Stromal cell of bone marrow (primary cell): Measurements from ENCODE around the gene MT1F.
A peak's percentile ranks its signal among the peaks of the same experiment; 100 is the strongest.
"Not testable (repeated sequence)": the region's sequence is repeated elsewhere in the genome, so short reads cannot be mapped to it uniquely, and the experiment has no call there.

Experiments
- DNase-seq: peaks from one replicate; pipeline ENCODE4 v3.0.0-alpha.2; 2012; ENCODE audit warnings: low read depth

MT1F gene

DNA sequence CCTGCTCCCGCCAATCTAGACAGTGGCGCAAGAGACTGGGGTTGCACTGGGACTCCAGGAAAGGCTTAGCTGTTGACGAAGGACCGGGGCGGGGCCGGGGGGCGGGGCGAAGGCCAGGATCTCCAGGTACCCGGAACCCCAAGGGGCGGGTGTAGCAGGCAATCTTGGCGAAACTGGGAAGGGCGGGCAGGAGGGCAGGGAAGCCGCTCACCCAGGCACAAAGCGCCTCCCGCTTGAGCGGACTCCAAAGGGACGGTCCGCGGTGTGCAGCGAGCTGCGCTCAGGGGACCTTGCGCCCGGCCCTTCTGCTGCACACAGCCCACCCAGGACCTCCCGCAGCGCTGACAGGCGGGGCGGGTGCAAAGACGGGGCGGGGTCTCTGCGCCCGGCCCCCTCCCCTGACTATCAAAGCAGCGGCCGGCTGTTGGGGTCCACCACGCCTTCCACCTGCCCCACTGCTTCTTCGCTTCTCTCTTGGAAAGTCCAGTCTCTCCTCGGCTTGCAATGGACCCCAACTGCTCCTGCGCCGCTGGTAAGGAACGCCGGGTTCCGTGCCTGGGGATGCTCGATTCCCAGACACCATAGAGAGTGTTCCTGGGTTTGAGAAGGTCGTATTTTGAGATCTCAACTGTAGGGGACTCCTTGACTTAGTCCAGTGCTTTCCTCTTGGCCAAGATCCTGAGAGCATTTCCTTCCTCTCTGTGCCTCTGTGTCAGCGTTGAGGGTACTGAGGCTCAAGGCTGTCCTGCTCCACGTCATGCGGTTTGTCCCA, at the start of gene MT1F:
Gene MT1F (plus strand): TSS at position 405 of the 772 bp plus-strand sequence. CDS start 100 bp downstream, at position 505.
- DNase-seq: no peak

DNA sequence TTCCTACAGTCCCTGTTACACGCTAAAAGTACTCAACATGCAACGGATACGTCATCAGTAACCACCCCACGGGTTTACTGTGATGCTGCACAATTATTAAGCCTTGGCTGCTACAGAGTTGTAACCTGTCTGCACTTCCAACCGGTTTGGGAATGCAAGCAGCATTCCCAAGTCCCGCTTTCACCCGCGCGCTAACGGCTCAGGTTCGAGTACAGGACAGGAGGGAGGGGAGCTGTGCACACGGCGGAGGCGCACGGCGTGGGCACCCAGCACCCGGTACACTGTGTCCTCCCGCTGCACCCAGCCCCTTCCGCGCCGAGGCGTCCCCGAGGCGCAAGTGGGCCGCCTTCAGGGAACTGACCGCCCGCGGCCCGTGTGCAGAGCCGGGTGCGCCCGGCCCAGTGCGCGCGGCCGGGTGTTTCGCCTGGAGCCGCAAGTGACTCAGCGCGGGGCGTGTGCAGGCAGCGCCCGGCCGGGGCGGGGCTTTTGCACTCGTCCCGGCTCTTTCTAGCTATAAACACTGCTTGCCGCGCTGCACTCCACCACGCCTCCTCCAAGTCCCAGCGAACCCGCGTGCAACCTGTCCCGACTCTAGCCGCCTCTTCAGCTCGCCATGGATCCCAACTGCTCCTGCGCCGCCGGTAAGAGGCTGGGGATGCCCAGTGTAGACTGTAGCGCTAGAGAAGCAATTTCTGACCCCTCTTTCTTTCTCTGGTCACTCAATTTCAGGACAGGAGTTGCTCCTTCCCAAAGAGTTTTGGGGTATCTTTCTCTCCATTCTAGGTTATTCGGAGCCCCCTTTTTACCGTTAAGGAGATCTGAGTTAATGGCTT, 49.5 kb upstream of the MT1F start, which contains the start of gene MT2A:
Gene MT2A (plus strand): TSS at position 542 of the 833 bp plus-strand sequence. CDS start 72 bp downstream, at position 614.
- DNase-seq: peak; percentile 96

DNA sequence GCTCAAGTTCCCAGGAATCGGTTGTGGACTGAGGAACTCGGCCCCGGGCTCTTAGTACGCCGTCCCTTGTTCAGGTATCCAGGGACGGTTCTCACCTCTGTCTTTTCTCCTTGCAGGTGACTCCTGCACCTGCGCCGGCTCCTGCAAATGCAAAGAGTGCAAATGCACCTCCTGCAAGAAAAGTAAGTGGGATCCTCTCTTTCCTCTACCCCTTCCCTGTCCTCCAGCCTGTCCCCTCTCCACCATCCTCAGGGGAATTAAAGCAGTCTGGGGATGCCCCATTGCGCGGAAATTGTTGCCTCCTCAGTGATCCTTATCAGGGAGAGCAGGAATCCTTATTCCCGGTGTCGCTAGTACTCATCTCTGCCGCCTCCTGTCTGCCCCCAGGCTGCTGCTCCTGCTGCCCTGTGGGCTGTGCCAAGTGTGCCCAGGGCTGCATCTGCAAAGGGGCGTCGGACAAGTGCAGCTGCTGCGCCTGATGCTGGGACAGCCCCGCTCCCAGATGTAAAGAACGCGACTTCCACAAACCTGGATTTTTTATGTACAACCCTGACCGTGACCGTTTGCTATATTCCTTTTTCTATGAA, 48.8 kb upstream of the MT1F start:
- no peak for DNase-seq

DNA sequence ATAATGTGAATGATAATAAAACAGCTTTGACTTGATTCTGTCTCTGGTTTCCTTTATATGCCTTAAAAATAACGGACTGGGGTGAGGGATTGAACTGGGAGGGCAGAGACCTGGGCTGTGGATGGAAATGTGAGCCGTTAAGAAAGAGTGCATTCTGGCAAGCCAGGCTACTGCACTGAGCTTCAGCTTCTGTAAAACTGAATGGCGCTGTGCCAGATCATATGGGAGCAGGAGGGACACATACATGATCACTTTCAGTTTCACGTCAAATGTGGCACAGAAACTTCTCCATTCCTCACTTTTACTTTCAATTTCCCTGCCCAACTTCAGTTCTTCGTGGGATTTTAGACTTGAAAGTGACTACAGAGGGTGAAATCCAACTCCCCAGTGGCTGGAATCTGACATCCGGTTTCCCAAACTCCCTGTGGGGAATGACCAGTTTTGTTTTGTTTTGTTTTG, 48.3 kb upstream of the MT1F start:
- peak; percentile 70 for DNase-seq

DNA sequence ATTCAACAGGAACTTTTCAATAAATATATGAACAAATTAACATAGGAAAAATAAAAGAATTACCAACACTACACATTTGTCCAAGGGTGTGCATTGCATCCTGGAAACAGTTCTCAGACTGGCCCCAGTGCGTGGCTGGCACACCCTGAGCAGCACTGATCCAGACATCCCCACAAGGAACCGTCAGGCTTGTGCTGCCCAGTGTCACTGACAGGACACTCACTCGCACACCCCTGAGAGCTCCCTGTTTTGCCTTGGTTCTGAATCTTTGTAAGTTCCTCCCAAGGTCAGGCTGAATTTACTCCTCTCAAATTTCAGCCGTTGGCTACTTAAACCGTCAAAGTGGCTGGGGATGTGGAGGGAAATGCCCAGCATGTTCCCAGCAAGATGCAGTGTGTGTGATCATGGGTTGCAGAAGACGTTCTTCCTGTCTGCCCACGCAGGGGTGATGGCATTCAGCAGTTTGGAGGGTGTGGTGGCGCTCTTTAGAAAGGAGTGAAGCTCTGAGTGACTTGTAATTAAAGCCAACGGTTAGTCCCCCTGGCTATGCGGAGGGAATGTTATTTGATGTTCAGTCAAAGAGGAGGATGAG, 47.6 kb upstream of the MT1F start:
- peak; percentile 84 for DNase-seq

DNA sequence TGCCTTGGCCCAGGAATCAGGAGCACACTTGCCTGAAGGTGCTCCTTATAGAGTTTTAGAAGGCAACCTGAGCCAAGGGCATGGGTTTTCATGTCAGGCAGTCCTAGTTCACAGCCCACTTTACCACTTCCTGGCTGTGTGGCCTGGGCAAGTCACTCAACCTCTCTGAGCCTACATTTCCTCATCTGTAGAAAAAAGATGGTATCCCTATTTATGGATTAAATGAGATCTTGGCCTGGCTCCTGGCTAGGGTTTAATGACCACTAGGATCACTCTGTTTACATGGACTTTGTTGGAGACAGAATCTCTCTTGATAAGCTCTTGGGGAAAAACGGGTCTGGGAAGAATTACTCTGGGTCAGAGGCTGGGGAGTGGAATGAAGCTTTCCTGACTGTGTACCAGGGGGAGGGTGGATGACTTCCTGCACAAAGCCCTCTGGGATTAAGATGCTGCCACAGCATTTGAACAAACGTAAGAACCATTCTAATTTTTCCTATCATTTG, 47.1 kb upstream of the MT1F start:
- DNase-seq: no peak

DNA sequence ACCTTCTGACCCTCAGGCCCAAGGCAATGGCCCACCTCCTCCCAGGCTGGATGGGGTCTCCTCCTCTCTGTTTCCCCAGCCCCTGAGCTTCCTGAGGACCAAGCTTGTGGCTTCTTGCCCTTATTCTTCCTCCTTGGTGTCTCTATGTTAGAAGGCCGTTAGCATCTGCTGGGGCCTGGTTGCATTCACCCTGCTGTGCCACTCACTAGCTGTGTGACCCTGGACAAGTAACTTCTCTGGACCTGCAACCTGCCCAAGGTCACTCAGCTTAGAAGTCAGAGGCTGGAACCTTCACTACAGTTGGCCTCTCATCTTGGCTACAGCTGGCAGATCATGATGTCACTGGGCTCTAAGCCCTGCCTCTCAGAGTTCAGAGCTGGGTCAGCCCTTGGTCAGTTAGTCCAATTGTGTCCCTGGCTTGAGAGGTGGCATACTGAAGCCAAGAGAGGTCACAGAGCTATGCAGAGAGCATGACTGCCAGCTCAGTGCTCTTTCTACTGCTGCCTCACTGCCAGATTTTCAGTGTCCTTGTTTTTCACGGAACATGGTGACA, 46.4 kb upstream of the MT1F start:
- peak; percentile 67 for DNase-seq

DNA sequence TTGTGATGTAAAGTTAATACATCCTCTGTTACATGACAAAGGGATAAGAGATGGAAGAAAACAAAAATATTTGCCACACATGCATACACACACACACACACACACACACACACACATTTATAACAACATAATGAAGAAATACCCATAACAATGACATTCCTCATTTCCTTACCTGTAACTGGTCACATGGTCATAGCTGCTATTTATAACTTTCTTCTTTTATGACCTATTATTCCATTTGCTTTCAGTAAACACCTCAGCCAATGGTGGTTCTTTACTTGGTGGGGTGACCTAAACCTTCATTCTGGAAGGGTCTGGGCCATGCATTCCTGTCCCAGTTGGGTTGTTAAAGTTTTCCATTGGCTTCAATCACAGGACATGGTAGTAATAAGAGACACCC, 44.1 kb upstream of the MT1F start:
- DNase-seq: no peak

DNA sequence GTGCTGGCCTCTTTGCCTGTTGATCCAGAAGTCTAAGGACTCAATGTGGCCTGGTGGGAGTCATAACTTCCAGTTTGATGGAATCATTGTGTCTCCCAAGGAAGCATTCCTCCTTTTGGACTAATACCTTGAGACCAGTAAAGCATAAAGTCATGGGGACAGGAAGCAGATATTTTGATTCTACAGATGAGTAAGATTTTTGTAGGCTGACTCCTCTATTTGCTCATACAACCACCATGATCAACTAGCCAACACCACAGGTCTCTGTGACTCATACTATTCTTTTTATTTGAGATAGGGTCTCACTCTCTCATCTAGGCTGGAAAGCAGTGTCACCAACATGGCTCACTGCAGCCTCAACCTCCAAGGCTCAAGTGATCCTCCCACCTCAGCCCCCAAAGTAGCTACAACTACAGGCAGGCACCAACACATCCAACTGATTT, 43.2 kb upstream of the MT1F start:
- DNase-seq: no peak

DNA sequence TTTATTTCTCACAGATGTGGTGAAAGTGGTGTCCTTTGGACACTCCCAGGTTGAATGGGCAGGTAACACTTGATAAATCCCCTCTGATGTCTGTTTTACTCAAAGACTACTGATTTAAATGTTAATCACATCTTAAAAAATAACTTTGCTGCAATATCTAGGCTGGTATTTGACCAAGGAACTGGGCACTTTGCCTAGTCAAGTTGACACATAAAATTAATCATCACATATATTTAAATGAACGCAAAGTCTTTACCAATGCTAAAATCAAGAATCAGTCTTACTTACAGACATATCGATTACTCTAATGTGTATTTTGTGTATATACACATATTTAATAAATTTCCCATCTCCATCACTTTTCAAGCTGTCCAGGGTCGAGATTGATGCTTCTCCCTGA, 42.4 kb upstream of the MT1F start:
- DNase-seq: no peak

DNA sequence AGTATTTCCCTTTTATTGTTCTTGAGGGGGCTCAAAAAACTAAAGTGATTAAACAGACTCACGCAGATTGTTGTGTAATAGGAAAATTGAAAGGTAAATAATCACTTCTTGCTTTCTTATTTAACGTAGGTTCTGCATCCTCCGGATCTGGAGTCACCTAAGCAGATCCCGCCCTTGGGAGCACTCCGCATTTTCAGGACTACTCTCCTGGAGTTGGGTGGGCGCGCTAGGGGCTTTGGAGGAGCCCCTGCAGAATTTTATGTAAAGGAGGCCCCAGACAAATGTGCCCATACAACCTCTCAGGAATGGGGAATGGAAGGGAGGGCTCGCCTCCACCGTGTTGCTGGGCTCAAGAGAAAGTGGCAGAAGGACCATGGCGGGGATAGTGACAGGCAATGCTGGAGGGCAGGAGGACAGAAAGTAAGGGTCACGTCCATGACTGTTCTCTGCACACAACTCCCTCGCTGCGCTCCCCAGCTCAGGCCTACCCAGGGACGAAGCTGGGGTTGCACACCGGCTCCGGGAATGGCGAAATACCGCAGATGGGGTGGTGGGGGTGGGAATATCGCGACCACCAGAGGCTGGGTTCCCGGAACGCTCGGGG, 41.0 kb upstream of the MT1F start:
- no peak for DNase-seq

DNA sequence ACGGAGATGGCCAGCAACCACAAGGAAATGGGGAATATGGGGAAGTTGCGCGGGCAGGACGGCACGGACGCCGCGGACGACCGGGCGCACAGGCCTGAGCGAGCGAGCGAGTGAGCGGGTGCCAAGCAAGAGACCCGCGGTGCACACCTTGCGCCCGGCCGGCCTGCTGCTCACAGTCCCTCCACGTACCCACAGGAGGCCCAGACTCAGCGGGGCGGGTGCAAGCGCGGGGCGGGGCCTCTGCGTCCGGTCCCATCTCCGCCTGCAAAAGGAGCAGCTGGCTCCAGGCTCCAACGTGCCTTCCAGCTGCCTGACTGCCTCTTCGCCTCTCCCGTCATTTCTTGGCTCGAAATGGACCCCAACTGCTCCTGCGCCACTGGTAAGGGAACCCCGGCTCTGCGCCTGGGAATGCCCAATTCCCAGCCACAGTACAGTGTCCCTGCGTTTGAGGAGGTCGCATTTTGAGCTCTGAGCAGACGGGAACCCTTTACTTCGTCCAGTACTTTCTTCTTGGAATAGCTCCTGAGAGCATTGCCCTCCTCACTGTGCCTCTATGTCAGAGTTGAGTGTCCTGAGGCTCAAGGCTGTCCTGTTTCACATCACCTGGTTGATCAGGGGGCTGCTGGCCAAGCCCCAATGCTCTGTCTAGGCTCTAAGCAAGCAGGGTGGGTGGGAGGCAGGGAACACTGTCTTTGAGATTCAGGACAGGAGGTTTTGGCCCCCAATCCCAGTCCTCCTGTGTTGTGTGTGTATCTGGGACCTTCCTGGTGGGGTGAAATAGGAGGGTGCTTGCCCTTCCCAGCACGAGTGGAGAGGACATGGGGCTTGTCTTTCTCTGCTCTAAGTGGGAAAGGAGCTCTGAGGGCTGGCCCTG, 40.3 kb upstream of the MT1F start:
- DNase-seq: no peak

DNA sequence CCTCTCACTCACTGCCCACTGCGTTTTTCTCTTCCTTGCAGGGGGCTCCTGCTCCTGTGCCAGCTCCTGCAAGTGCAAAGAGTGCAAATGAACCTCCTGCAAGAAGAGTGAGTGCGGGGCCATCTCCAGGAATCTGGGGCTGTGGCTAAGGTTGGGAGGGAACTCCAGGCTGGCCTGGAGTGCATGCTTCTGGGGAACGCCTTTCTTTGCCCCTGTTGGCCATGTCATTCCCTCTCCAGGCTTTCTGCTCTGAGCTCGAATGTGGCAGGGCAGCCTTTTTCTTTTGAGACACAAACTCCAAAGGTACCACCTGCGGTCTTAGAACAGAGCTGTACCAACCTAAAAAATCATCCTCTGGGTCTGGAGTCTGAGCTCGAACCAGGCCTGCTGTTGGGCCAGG, 39.6 kb upstream of the MT1F start:
- DNase-seq: no peak

DNA sequence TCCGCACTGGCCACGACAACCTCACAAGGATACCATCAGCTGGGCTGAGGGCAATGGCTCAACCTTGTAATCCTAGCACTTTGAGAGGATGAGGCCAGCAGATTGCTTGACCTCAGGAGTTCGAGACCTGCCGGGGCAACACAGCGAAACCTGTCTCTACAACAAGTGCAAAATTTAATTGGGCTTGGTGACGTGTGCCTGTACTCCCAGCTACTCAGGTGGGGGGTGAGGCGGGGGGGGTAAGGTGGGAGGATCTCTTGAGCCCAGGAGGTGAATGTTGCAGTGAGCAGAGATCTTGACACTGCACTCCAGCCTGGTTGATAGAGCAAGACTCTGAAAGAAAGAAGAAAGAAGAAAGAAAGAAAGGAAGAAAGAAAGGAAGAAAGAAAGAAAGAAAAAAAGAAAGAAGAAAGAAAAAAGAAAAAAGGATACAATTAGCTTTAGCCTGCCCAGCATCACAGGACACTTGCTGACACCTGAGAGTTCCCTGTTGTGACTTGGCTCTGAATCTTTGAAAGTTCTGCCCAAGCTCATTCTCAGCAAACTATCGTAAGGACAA, 37.3 kb upstream of the MT1F start:
- DNase-seq: no peak

DNA sequence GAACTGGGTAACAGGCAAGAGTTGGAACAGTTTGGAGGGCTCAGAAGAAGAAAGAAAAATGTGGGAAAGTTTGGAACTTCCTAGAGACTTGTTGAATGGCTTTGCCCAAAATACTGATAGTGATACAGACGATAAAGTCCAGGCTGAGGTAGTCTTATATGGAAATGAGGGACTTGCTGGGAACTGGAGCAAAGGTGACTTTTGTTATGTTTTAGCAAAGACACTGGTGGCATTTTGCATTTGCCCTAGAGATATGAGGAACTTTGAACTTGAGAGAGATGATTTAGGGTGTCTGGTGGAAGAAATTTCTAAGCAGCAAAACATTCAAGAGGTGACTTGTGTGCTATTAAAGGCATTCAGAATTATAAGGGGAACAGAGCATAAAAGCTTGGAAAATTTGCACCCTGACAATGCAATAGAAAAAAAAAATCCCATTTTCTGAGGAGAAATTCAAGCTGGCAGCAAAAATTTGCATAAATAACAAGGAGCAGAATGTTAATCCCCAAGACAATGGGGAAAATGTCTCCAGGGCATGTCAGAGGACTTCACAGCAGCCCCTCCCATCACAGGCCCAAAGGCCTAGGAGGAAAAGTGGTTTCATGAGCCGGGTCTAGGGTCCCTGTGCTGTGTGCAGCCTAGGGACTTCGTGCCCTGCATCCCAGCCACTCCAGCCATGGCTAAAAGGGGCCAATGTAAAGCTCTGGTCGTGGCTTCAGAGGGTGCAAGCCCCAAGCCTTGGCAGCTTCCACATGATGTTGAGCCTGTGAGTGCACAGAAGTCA, 35.9 kb upstream of the MT1F start:
- DNase-seq: not testable (repeated sequence)

DNA sequence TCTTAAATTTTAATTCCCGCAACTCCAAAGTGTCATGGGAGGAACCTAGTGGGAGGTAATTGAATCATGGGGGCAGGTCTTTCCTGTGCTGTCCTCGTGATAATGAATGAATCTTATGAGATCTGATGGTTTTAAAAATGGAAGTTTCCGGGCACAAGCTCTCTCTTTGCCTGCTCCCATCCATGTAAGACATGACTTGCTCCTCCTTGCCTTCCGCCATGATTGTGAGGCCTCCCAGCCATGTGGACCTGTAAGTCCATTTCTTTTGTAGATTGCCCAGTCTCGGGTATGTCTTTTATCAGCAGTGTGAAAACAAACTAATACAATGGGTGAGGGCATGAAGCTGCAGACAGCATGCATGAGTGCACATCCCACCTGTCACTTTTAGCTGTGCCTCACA, 34.6 kb upstream of the MT1F start:
- not testable (repeated sequence) for DNase-seq

DNA sequence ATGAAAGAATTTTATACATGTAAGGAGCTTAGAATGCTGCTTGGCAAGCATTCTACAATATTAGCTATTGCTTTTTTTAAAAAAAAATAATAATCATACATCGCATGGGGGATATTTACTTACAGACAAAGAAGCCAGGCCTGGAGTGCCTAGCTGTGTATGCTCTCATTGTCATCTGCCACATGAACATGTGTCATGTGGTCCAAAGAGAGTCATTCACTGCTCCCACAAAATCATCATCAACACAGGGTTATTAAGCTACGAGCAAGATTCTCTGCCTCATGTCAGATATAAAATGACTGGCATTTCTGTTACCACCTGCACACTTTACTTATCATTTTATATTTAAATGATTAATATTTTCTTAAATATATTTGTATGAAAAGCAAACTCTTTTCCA, 34.1 kb upstream of the MT1F start:
- DNase-seq: no peak

DNA sequence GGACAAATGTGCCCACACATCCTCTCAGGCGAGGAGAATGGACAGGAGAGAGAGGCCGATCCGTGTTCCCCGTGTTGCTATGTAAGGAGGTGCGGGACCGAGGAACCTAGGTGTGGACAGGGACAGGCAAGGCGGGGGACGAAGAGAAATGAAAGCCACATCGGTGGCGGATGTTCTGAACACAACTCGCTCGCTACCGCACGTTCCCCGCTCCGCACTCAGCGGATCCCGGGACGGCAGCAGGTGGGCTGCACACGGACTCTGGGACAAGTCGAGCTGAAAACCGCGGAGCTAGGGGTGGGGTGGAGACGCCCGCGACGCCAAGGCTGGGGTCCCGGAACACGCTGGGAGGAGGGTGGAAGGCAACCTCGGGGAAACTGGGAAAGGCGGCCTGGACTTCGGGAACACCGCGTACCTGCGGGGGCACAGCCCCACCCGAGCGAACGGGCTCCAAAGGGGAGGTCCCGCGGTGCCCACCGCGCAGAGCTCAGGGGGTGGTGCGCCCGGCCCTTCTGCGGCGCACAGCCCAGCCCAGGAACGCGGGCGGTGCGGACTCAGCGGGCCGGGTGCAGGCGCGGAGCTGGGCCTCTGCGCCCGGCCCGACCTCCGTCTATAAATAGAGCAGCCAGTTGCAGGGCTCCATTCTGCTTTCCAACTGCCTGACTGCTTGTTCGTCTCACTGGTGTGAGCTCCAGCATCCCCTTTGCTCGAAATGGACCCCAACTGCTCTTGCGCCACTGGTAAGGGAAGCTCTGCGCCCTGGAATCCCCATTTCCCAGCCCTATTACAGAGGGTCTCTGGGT, 32.4 kb upstream of the MT1F start, which contains the start of gene MT1E:
Gene MT1E (plus strand): TSS at position 642 of the 803 bp plus-strand sequence. CDS start 71 bp downstream, at position 713.
- no peak for DNase-seq
